GM18505 (cell line): ENCODE measurements around the gene LDLRAD4.
"Not testable (repeated sequence)": the region's sequence is repeated elsewhere in the genome, so short reads cannot be mapped to it uniquely, and the experiment has no call there.

ENCODE experiments used
- ATAC-seq: cut with Tn5 transposase; IDR thresholded peaks from one replicate; pipeline ENCODE4 v1.9.1; 2021; ENCODE audit not compliant: unreplicated experiment
- POLR2A ChIP-seq: IDR thresholded peaks from 4 replicates; pipeline ENCODE4 v1.6.1; 2011; ENCODE audit warnings: borderline replicate concordance; ENCODE audit not compliant: insufficient read depth, insufficient read length; ENCODE audit errors: extremely low read depth

The LDLRAD4 gene

DNA sequence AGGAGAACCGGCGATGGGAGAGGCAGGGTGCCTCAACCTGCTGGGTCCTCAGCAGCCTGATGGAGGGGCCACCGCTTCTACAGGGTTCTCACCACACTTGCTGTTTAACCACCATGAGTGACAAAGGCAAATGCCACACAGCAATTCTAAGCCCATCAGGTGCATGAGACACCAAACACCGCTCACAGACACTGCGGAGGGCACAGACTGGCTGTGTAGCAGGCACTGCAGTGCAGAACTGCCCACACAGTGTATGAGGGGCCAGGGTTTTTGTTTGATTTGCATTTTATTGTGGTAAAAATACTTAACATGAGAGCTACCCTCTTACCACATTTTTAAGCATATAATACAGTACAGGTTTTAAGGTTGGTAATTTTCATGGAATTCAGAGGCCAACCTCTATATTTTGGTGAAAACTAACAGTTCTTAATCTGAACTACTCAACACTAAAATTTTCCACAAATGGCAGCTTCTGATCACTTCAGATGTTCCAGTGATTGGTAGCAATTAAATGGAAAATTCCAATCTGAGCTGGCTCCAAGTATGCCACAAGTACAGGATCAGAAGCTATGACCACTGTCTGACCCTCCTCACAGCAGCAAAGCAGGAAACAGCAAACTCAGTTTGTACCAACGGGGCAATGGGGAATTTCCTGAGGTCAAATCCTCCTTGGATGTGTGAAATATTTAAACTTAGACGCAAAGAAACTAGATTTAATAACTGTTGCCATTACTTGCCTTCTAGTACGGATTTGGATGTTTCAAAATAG, 440.1 kb downstream of the LDLRAD4 start:
- no peak for TF ChIP-seq POLR2A
- no peak for ATAC-seq

DNA sequence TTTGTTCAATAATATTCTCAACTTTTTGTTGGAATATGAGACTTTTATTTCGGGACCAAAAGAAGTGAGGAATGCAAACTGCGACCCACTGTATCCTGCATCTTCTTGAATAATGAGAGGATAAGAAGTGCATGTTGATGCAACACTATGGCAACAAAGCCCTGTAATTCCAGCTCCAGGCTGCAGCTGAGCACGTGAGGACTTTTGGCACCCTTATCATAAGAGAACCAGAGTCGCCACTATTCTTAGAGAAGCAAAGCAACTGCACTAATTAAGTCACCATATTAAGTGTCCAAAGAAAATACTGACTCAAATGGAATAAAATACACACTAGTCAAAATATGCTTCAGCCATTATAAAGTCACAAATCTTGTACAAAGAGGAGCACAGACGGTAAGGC, 441.9 kb downstream of the LDLRAD4 start:
- no peak for ATAC-seq
- no peak for TF ChIP-seq POLR2A

DNA sequence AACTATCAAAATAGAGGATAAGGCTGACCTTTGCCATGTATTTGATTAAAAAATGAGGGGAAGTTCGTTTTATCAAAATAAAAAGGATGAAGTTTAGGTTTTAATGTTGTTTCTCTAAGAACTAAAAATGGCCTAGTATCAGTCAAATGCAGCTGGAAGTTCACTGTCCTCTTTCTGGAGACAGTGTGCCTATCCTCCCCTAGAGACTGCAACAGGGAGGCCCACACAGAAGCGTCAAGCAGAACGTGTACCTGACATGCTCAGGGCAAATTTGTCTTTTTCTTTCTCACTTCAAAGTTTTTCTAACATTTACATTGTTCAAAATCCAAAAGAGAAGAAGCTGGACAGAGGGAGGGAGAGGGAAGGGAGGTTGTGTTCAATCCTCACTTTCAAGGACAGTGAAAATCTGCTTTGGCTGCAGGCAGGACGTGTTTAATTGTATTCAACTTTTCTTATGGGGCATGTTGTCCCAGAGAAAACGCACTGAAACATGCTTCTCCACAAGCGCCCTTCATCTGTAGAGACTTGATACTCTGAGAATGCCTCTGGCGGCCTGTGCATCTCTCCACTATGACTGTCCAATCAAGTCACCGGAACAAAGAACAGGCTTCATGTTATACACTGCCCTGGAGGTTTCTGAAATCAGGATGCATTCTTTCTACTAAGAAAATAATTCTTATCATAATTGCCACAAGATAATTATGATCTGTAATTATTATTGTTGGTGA, 442.7 kb downstream of the LDLRAD4 start:
- no peak for TF ChIP-seq POLR2A
- ATAC-seq = no peak

DNA sequence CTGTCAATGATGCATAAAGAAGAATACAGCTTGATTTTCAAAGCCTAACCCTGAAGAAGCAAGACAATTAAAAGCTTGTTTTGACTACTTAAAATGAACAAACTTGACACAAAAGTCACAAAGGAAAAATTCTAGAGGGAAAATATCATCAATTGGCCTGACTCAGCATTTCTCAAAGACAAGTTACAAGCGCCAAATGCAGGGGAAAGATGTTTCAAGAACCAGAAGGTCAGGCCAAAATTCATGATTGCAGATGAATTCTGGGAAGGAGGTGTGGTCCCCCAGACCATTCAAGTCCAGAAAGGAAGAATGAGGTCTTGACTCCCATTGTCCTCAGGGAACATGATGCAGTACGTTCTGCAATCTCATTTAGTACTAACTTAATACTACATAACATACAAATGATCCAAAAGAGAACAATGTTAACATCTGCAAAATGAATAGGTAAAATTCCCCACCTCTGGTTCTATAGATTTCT, 443.3 kb downstream of the LDLRAD4 start:
- no peak for TF ChIP-seq POLR2A
- no peak for ATAC-seq

DNA sequence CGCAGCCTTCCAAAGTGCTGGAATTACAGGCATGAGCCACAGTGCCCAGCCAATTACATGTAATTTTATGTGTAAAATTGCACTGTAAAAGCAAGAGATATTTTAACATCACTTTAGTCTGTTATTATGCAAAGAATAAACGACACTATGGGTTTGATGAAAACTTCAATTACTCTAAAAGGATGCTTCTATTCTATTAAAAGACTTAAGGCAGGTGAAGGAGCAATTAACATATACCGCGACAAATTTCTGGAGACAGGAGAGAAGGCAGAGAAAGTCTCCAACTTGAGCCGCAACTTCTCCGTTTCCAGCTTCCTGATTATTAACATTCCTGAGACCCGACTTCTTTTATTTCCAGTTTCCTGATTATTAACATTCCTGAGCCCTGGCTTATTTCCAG, 454.1 kb downstream of the LDLRAD4 start:
- no peak for TF ChIP-seq POLR2A

DNA sequence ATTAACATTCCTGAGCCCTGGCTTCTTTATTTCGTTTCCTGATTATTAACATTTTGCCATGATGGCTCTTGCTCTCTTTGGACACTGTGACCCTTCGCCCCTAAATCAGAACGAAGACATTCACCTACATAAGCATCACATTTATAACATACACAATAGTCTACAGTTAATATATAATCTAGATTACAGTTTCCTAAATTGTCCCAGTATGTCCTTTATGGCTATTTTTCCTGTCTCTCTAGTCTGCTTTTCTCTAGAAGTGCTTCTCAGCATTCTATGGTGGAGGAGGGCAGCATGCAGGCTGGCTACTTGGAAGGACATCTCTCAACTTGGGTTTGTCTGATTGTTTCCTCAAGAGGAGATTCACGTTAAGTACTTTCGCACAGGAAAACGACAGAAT, 457.9 kb downstream of the LDLRAD4 start:
- no peak for ATAC-seq
- no peak for TF ChIP-seq POLR2A

More for the DNA sequence above, 454.1 kb downstream of the LDLRAD4 start:
- no peak for ATAC-seq

DNA sequence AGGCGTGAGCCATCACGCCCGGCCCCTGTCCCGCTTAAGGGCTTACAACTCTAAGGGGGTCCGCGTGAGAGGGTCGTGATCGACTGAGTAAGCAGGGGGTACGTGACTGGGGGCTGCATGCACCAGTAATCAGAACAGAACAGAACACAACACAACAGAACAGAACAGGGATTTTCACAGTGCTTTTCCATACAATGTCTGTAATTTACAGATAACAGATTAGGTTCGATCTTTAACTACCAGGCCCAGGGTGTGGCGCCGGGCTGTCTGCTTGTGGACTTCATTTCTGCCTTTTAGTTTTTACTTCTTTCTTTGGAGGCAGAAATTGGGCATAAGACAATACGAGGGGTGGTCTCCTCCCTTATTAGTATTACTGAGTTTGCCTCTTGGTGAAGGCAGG, 458.8 kb downstream of the LDLRAD4 start:
- ATAC-seq = not testable (repeated sequence)

DNA sequence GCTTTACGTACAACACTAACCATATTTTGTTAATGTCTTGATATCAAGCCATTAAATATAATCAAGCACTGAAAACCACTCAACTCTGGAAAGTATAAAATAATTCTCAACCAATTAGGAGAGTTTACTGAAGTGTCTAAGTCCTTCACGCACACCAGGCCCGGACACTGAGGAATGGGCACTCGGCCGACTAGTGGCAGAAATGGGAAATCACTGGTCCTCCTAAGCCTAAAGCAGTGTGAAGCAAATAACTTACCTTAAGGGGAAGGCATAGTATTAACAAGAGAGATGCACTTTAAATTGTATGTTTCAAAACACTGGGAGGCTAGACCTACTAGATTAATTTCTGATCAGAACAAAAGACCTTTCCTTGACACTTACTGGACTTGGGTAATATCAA, 462.1 kb downstream of the LDLRAD4 start:
- no peak for ATAC-seq
- TF ChIP-seq POLR2A = no peak

DNA sequence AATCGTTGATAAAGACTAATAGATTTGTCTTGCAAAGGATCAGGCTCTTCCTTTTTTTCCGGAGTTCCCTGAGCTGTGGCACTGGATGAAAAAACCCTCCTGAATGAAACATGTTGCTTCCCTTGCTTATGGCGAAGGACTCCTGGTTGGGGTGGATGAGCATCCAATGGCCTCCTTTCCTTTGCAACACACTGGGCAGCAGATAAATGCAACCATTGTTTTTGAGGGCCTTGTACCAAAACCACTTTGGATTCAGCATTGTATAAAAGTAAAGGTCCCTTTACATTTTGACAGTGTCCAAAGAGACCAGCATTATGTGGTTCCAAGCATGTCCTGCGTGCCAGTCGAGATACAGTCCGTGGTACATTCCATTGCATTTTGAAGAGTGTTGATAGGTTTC, 463.1 kb downstream of the LDLRAD4 start:
- no peak for ATAC-seq
- TF ChIP-seq POLR2A = no peak

DNA sequence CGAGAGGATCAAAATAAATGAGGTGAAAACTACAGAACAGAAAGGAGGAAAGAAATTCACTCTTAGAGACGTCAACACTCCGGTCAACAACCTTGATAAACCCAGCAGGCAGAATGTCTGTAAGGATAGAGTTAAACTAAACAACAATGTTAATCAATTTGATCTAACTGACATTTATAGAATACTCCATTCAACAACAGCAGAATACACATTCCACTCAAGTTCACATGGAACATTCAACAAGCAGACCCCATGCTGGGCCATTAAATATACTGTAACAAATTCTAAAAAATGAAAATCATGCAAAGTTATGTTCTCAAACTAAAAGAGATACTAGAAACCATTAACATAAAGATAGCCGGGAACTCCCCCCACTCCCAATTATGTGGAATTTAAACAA, 466.0 kb downstream of the LDLRAD4 start:
- ATAC-seq = no peak
- TF ChIP-seq POLR2A = no peak

DNA sequence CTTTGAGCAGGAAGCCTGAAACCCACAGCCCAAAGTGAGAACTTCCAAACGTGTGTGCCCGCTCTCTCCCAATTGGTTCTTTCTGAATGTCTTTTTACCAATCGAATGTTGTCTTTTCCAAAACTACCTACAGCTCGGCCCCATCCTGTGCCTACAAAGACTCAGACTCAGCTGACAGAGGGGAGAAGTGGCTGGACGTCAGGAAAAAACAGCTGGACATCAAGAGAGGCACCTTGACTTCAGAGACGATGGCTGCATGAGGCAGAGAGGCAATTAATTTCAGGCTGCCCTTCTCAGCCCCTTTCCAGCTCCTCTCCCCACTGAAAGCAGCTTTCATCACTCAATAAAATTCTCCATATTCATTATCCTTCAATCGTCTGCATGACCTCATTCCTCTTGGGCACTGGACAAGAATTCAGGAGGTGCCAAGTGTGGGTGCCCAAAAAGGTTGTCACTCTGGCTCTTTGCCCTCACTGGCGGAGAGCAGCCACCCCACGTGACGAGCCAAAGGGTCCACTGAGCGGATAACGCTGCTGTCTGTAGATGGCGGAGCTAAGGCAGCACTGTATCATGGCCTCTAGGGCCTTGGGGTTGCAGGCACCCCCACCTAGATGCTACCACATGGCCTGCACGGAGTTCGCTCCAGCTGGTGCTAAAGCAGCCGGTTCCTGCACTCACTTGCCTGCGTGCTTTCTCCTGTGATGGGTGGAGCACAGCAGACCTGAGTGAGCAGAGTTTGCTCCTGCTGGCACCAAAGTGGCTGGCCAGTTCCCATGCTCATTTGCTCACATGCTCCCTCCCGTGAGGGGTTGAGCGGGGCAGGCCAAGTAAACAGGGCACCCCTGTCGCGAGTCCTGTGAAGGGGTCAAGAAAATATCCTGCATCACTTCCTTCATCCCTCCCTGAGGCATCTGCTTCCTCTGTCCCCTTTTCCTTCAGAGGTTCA, 469.9 kb downstream of the LDLRAD4 start:
- no peak for ATAC-seq
- TF ChIP-seq POLR2A = no peak

DNA sequence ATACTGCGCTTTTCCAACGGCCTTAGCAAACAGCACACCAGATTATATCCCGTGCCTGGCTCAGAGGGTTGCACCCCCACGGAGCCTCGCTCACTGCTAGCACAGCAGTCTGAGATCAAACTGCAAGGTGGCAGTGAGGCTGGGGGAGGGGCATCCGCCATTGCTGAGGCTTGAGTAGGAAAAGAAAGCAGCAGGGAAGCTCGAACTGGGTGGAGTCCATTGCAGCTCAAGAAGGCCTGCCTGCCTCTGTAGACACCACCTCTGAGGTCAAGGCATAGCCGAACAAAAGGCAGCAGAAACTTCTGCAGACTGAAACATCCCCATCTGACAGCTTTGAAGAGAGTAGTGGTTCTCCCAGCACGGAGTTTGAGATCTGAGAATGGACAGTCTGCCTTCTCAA, 471.5 kb downstream of the LDLRAD4 start:
- ATAC-seq = not testable (repeated sequence)

DNA sequence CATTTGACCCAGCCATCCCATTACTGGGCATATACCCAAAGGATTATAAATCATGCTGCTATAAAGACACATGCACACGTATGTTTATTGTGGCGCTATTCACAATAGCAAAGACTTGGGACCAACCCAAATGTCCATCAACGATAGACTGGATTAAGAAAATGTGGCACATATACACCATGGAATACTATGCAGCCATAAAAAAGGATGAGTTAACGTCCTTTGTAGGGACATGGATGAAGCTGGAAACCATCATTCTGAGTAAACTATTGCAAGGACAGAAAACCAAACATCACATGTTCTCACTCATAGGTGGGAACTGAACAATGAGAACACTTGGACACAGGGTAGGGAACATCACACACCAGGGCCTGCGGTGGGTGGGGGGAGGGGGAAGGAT, 476.8 kb downstream of the LDLRAD4 start:
- not testable (repeated sequence) for ATAC-seq
